Stimulated activated CD4-positive, alpha-beta T cell treated with anti-CD3 and anti-CD28 coated beads, Interleukin-2, amount 100 ng/mL, for 48 hours (primary cell): ENCODE results near the gene OR9I1.

Experiments used
- DNase-seq, 2 donors: peaks; one replicate each; pipeline ENCODE4 v3.0.0-alpha.2; 2020

The OR9I1 gene

GRCh38 chr11:58125469-58125868 is at the start of gene OR9I1:
Gene OR9I1 (minus strand): TSS chr11:58125530. CDS start chr11:58119444, 6,086 bp downstream.
- no peak for DNase-seq

- no peak for DNase-seq
Observed at GRCh38 chr11:58165504-58166106, 40.3 kb upstream of the OR9I1 start.

GRCh38 chr11:58164990-58165389 is 39.7 kb upstream of the OR9I1 start:
- no peak for DNase-seq

GRCh38 chr11:58164389-58164788 is 39.1 kb upstream of the OR9I1 start:
- DNase-seq: no peak

GRCh38 chr11:58152781-58153180 is 27.5 kb upstream of the OR9I1 start:
- DNase-seq: no peak

GRCh38 chr11:58142761-58143160 is 17.4 kb upstream of the OR9I1 start:
- no peak for DNase-seq

- no peak for DNase-seq
Observed at GRCh38 chr11:58135171-58135570, 9.8 kb upstream of the OR9I1 start.

- no peak for DNase-seq
Observed at GRCh38 chr11:58134151-58134550, 8.8 kb upstream of the OR9I1 start.

- DNase-seq: no peak
Observed at GRCh38 chr11:58133309-58134076, 8.2 kb upstream of the OR9I1 start.

- DNase-seq: no peak
Observed at GRCh38 chr11:58127350-58127749, 2.0 kb upstream of the OR9I1 start.

- no peak for DNase-seq
Observed at GRCh38 chr11:58121096-58121495, 4.2 kb downstream of the OR9I1 start.

GRCh38 chr11:58097437-58097836 is 27.9 kb downstream of the OR9I1 start:
- no peak for DNase-seq

- DNase-seq: no peak
Observed at GRCh38 chr11:58086528-58086927, 38.8 kb downstream of the OR9I1 start.

GRCh38 chr11:58075781-58076180 is 49.5 kb downstream of the OR9I1 start:
- DNase-seq: no peak

- DNase-seq: no peak
Observed at GRCh38 chr11:58070585-58070984, 54.7 kb downstream of the OR9I1 start.

- no peak for DNase-seq
Observed at GRCh38 chr11:58068655-58069054, 56.7 kb downstream of the OR9I1 start.

GRCh38 chr11:58067685-58068084 is 57.6 kb downstream of the OR9I1 start:
- no peak for DNase-seq
